ENCODE results near the gene RTRAF.

The RTRAF gene

DNA sequence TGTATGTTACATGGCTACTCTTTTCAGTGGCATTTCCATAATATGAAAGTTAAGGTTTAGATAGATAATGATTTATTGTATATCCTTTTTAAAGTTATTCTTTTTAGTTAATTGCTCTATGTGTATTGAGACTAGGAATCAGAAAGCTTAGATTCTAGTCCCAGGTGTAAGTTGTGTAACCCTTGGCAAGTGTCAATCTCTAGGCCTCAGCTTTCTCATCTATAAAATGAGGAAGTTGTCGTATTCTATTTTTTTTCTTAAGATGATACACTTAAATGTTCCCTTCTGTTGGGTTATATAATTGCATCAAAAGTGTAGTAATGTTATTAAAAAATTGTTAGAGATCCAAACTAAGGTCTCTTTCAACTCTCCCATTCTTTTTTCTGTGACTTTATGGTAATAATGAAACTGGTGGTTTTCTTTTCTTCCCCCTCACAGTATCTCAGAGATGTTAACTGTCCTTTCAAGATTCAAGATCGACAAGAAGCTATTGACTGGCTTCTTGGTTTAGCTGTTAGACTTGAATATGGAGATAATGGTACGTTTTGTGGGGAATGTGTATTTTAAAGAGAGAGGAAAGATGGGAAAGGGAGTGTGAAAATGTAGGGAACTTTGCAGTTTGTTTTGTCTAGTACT is 4.1 kb downstream of the RTRAF start:
- TF ChIP-seq, protein P1, sequence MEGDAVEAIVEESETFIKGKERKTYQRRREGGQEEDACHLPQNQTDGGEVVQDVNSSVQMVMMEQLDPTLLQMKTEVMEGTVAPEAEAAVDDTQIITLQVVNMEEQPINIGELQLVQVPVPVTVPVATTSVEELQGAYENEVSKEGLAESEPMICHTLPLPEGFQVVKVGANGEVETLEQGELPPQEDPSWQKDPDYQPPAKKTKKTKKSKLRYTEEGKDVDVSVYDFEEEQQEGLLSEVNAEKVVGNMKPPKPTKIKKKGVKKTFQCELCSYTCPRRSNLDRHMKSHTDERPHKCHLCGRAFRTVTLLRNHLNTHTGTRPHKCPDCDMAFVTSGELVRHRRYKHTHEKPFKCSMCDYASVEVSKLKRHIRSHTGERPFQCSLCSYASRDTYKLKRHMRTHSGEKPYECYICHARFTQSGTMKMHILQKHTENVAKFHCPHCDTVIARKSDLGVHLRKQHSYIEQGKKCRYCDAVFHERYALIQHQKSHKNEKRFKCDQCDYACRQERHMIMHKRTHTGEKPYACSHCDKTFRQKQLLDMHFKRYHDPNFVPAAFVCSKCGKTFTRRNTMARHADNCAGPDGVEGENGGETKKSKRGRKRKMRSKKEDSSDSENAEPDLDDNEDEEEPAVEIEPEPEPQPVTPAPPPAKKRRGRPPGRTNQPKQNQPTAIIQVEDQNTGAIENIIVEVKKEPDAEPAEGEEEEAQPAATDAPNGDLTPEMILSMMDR (conservative IDR thresholded peaks at IDR 0.05) = no peak
- H3K27ac ChIP-seq = no peak overlapping the region

DNA sequence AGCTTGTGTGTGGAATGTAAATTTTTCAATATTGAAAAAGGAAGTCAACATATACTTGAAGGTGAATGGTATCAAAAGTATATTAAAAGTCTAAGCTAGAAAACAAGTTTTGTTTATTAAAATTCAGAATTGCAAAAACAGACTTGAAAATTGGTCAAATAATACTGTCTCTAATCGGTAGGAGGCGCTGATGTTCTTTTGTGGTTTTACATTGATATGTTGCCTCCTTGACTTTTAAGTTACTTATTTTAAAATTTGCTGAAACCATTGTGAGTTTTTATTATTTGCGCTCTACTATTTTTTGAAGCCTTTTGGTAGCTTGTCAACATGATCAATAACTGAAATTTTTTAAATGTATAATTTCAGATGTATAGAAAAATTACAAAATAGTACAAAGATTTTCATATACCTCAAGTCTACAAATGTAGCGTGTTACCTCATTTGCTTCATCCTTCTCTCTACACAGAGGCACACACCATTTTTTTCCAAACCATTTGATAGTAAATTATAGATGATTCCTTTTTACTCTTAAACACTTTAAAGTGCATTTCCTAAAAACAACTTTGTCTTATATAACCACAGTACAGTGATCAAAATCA is 6.9 kb downstream of the RTRAF start:
- TF ChIP-seq, protein P1 (conservative IDR thresholded peaks at IDR 0.05) = peak; percentile 89

DNA sequence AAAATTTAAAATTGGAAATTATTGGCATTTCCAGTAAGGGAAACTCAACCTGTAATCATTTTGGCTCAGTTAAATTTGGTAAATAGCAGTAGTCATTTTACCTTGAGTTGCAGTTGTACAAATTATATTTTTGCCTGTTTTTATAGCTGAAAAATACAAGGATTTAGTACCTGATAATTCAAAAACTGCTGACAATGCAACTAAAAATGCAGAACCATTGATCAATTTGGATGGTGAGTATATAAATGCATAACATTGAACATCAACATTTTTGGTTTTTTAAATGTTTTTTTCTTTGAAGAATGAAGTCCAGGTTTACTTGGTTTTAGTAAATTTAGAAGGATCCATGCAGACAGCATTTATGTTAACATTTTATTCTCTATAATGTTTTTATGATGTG is 9.0 kb downstream of the RTRAF start:
- H3K27ac ChIP-seq = no peak overlapping the region
- TF ChIP-seq, protein P1 (conservative IDR thresholded peaks at IDR 0.05) = no peak

More for the DNA sequence above, 6.9 kb downstream of the RTRAF start:
- H3K27ac ChIP-seq = no peak overlapping the region

DNA sequence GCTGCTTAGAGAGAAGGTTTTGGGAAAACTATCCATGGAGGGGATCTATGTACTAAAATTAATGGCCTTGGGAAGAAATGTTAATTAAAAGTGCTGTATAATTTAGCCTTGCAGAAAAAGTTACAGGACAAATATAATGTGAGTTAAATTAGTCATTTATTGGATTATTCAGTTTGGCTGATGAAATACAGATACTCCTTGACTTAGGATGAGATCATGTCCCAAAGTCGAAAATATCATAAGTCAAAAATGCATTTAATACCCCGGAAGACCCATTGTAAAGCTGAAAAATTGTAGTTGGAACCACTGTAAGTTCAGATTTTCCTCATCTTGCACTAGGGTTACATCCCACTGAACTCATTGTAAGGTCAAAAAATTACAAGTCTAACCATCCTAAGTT is 9.7 kb downstream of the RTRAF start:
- TF ChIP-seq, protein P1 (conservative IDR thresholded peaks at IDR 0.05) = no peak
- H3K27ac ChIP-seq = no peak overlapping the region

DNA sequence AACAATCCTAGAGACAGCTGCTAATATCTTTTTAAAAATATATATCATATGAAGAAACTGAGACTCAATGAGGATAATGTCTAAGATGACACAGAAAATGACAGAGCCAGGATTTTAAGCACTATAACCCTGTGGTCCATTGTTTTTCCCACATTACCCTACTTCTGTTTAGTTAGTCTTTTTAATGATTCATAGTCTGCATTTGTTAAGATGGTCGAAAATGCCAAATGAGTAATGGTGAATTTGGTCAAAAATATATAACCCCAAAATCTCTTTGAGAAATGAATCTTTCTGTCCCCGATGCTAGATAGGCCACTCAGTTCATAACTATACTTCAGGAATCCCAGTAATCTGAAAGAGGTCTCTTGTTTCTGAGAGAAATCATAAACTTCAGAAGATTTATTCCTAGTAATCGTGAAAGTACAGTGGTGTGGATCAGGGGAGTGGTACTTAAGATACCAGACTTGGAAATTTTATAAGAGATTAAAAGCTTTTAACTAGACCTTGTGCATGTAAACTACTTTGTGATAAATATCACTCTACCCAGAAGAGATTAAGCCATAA is 10.8 kb downstream of the RTRAF start:
- TF ChIP-seq, protein P1 (conservative IDR thresholded peaks at IDR 0.05) = no peak
- no peak overlapping the region for H3K27ac ChIP-seq

DNA sequence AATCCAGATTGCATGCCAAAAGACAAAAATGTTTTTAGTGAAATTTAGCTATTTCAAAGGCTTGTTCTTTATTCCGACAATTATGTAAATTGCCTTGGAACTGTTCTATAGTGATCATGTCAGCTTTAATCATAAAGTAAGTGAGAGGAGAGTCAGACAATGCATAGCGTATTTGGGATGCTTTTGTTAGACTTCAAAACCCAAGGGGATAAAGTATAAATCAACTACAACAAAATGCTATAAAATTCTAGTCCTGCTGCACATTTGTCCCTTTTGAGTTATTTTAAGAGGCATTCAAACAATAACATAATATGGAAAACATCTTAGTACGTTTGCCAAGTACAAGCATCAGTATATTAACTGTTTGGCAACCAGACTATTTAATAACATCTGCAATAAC is 11.3 kb downstream of the RTRAF start:
- TF ChIP-seq, protein P1 (conservative IDR thresholded peaks at IDR 0.05) = no peak
- 0 out of 2 replicates have a peak overlapping the region, but pooled peaks have one; percentile 86 for H3K27ac ChIP-seq

DNA sequence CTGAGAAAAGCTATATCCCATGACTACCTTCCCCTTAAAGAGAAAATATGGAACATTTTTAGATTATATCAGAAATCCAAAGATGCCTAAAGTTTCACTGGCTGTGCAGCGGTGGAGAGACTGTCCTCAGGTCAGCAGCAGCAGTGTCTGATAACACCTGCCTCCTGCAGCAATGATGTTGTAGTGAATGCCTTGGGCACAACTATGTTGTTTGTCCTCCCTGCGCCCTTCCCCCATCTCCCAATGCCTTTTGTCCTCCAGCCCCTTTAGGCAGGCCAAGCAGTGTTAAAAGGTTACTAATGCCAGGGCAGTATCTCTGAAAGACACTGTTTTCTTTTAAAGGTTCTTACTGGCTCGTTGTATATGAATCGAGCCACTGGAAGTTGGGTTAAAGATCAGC is 13.2 kb downstream of the RTRAF start:
- TF ChIP-seq, protein P1 (conservative IDR thresholded peaks at IDR 0.05) = no peak
- H3K27ac ChIP-seq = peak overlapping the region; percentile 86

Data from VCaP (cell line).